SU-DHL-6 (cell line): Measurements from ENCODE around the gene LRRC2.

Experiments used
- CTCF ChIP-seq: fragments of 200-600 bp; sonication (generic); IDR thresholded peaks from one replicate; pipeline ENCODE4 v1.5.1; 2017; ENCODE audit warnings: antibody characterized with exemption, mild to moderate bottlenecking, low read length, moderate library complexity; ENCODE audit not compliant: insufficient read depth, poor library complexity, severe bottlenecking
- EZH2phosphoT487 ChIP-seq: fragments of 200-600 bp; sonication (generic), shearing (Covaris generic); conservative IDR thresholded peaks from 2 replicates; pipeline ENCODE4 v1.6.1; 2018; ENCODE audit warnings: mild to moderate bottlenecking, antibody characterized with exemption, low read length, moderate library complexity, mixed read lengths

DNA sequence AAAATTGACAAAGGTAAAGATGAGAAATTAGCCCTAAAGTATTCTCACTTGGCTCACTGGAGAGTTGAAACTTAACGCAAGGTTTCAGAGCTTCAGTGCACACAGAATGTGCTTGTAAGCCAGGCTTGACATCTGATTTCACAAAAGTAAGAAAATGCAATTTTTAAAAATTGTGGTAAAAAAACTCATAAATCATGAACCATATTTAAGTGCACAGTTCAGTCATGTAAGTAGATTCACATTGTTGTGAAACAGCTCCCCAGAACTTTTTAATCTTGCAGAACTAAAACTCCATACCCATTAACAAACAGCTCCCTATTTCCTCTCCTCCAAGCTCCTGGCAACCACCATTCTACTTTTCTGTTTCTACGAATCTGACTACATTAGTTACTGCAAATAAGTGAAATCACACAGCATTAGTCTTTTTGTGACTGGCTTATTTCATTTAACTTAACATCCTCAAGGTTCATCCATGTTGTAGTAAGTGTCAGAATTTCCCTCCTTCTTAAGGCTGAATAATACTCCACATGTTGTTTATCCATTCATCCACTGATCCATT lies 53.8 kb downstream of the LRRC2 start:
- no peak for TF ChIP-seq CTCF
- no peak for TF ChIP-seq EZH2phosphoT487
